ENCODE data around the gene PTDSS2.

- TF ChIP-seq CEBPB (IDR thresholded peaks at IDR 0.05; ENCODE audit: low read depth, low read length) (no peak), MAFK (IDR thresholded peaks at IDR 0.05; ENCODE audit: low read depth, low read length) (no peak), FOS (IDR thresholded peaks at IDR 0.05; ENCODE audit: low read depth, low read length) (no peak), CTCF (conservative IDR thresholded peaks at IDR 0.05; ENCODE audit: low read depth, low read length) (no peak), RAD21 (IDR thresholded peaks at IDR 0.05; ENCODE audit: low read length) (no peak), POLR2A (IDR thresholded peaks at IDR 0.05; ENCODE audit: low read depth, low read length) (no peak)
Observed at GRCh38 chr11:531919-532526, 81.9 kb downstream of the PTDSS2 start.
